Measurements from ENCODE around the gene FBXW7. TPM values are rescaled to one million over a fixed set of nuclear protein-coding genes. Genes with fewer than 3 reads are reported as not detected.

FBXW7 gene
- total RNA-seq, 1 experiment from 2014 or later: 23.0 TPM

GRCh38 chr4:152437561-152437960 lies 98.3 kb downstream of the FBXW7 start:
- no peak for TF ChIP-seq SMAD3 (CRISPR knock-in tag; IDR thresholded peaks at IDR 0.05; ENCODE audit: borderline replicate concordance)
- no peak for TF ChIP-seq ATF6 (CRISPR knock-in tag; IDR thresholded peaks at IDR 0.05)
- no peak for TF ChIP-seq PREB (CRISPR knock-in tag; IDR thresholded peaks at IDR 0.05; ENCODE audit: borderline replicate concordance)
- TF ChIP-seq PRRX2 (CRISPR knock-in tag; IDR thresholded peaks at IDR 0.05): no peak
- TF ChIP-seq TP53 (CRISPR knock-in tag; IDR thresholded peaks at IDR 0.05): no peak
- TF ChIP-seq FOXP1 (CRISPR knock-in tag; IDR thresholded peaks at IDR 0.05; ENCODE audit: borderline replicate concordance): no peak
- no peak for TF ChIP-seq ZNF416 (CRISPR knock-in tag; IDR thresholded peaks at IDR 0.05)
- TF ChIP-seq ZSCAN18 (CRISPR knock-in tag; IDR thresholded peaks at IDR 0.05): no peak
- TF ChIP-seq MYBL2 (CRISPR knock-in tag; IDR thresholded peaks at IDR 0.05): no peak
- TF ChIP-seq ZNF396 (CRISPR knock-in tag; IDR thresholded peaks at IDR 0.05; ENCODE audit: borderline replicate concordance): no peak
- no peak for TF ChIP-seq USF1 (CRISPR knock-in tag; IDR thresholded peaks at IDR 0.05)
- no peak for TF ChIP-seq ATF3 (CRISPR knock-in tag; conservative IDR thresholded peaks at IDR 0.05)
- no peak for TF ChIP-seq RELA (CRISPR knock-in tag; IDR thresholded peaks at IDR 0.05; ENCODE audit: borderline replicate concordance)
- no peak for TF ChIP-seq GTF2I (CRISPR knock-in tag; conservative IDR thresholded peaks at IDR 0.05)
- TF ChIP-seq KAT7 (CRISPR knock-in tag; IDR thresholded peaks at IDR 0.05; ENCODE audit: borderline replicate concordance): no peak
- no peak for TF ChIP-seq MLX (CRISPR knock-in tag; IDR thresholded peaks at IDR 0.05)
- no peak for TF ChIP-seq ZNF423 (CRISPR knock-in tag; IDR thresholded peaks at IDR 0.05)
- TF ChIP-seq TEAD4 (CRISPR knock-in tag; IDR thresholded peaks at IDR 0.05): no peak
- H3K36me3 Mint-ChIP-seq: peaks cover 3% of the 10 kb centered on the region; the same call in 1 of the 2 replicates
- H3K4me1 Mint-ChIP-seq: peaks cover 32% of the 10 kb centered on the region
- ATAC-seq (no peak), DNase-seq (ENCODE audit: low spot score) (no peak)
- H3K27me3 Mint-ChIP-seq (ENCODE audit: low read depth): no peaks in the 10 kb centered on the region
- POLR2A ChIA-PET: no interaction called here
- peak overlapping the region; percentile 26; the same call in 1 of the 2 replicates for H3K27ac Mint-ChIP-seq
- peaks cover 10% of the 10 kb centered on the region for H3K9me3 Mint-ChIP-seq
- H3K4me3 Mint-ChIP-seq: no peak overlapping the region
- CTCF ChIA-PET: interaction anchor here (0.6 kb wide), 1 partner anchor 19 kb away, joined by 3 read pairs; no protein-coding TSS in a partner anchor

GRCh38 chr4:152436384-152436783 lies 99.5 kb downstream of the FBXW7 start:
- no peaks in the 10 kb centered on the region for H3K27me3 Mint-ChIP-seq (ENCODE audit: low read depth)
- no peak for TF ChIP-seq ZNF281 (CRISPR knock-in tag; IDR thresholded peaks at IDR 0.05)
- TF ChIP-seq TEAD1 (CRISPR knock-in tag; IDR thresholded peaks at IDR 0.05): no peak
- TF ChIP-seq PRRX2 (CRISPR knock-in tag; IDR thresholded peaks at IDR 0.05): no peak
- no peak for TF ChIP-seq E2F1 (CRISPR knock-in tag; IDR thresholded peaks at IDR 0.05)
- no peak for TF ChIP-seq E2F5 (CRISPR knock-in tag; IDR thresholded peaks at IDR 0.05)
- TF ChIP-seq ATF1 (CRISPR knock-in tag; IDR thresholded peaks at IDR 0.05): no peak
- H3K4me1 Mint-ChIP-seq: peaks cover 34% of the 10 kb centered on the region
- CTCF ChIA-PET: interaction anchor here (0.7 to 1.5 kb wide), 14 partner anchors 10 to 62 kb away, joined by 3 to 6 read pairs (median 4); no protein-coding TSS in a partner anchor
- peak; percentile 81 for ATAC-seq
- H3K9me3 Mint-ChIP-seq: peaks cover 7% of the 10 kb centered on the region
- POLR2A ChIA-PET: no interaction called here
- H3K27ac Mint-ChIP-seq: no peak overlapping the region
- no peak overlapping the region for H3K4me3 Mint-ChIP-seq
- H3K36me3 Mint-ChIP-seq: peaks cover 3% of the 10 kb centered on the region; the same call in 1 of the 2 replicates
- peak; percentile 25 for DNase-seq (ENCODE audit: low spot score)

Data from WTC11 (cell line).